AG10803 (cell line): ENCODE results near the gene SYT7.
"Not testable (repeated sequence)": the region's sequence is repeated elsewhere in the genome, so short reads cannot be mapped to it uniquely, and the experiment has no call there.

Experiments
- DNase-seq: peaks from one replicate; pipeline ENCODE4 v3.0.0; 2010; ENCODE audit warnings: low read depth
- H3K4me3 ChIP-seq: 2 replicates; pipeline ENCODE4 v1.5.1; 2011; ENCODE audit warnings: mild to moderate bottlenecking, low read length, control low read depth
- CTCF ChIP-seq: conservative IDR thresholded peaks from 2 replicates; pipeline ENCODE4 v1.5.1; 2011; ENCODE audit warnings: mild to moderate bottlenecking, low read length, control low read depth, inconsistent platforms

The SYT7 gene

GRCh38 chr11:61474013-61474643, 106.7 kb downstream of the SYT7 start:
- no peak for DNase-seq
- no peak for TF ChIP-seq CTCF

GRCh38 chr11:61473370-61474012, 107.4 kb downstream of the SYT7 start:
- no peak for TF ChIP-seq CTCF
- H3K4me3 ChIP-seq = no peak overlapping the region
- DNase-seq = no peak

More at GRCh38 chr11:61474013-61474643, 106.7 kb downstream of the SYT7 start:
- no peak overlapping the region for H3K4me3 ChIP-seq

- H3K4me3 ChIP-seq = no peak overlapping the region
- TF ChIP-seq CTCF = no peak
- DNase-seq = peak; percentile 80
Measured at GRCh38 chr11:61472868-61473267, 108.0 kb downstream of the SYT7 start.

- peak; percentile 71 for DNase-seq
- no peak for TF ChIP-seq CTCF
Measured at GRCh38 chr11:61472282-61472681, 108.6 kb downstream of the SYT7 start.

GRCh38 chr11:61468002-61468401, 112.9 kb downstream of the SYT7 start:
- TF ChIP-seq CTCF = no peak
- DNase-seq = no peak
- no peak overlapping the region for H3K4me3 ChIP-seq

More at GRCh38 chr11:61472282-61472681, 108.6 kb downstream of the SYT7 start:
- no peak overlapping the region for H3K4me3 ChIP-seq

- not testable (repeated sequence) for DNase-seq, H3K4me3 ChIP-seq
Measured at GRCh38 chr11:61467602-61468001, 113.3 kb downstream of the SYT7 start.
